Sigmoid colon (tissue), 7 donors: ENCODE results near the gene L3HYPDH. TPM values are rescaled to one million over a fixed set of nuclear protein-coding genes. Genes with fewer than 3 reads are reported as not detected.

Source experiments
- DNase-seq: peaks from one replicate; pipeline ENCODE4 v3.0.0-alpha.2; 2019
- H3K27ac ChIP-seq, 4 donors: fragments of 200-600 bp; sonication (generic); one replicate each; pipeline ENCODE4 v1.5.1; 2016 to 2019; ENCODE audit warnings: mild to moderate bottlenecking in 1 of 4
- H3K27me3 ChIP-seq, 3 donors: fragments of 200-600 bp; sonication (generic); one replicate each; pipeline ENCODE4 v1.5.1; 2019; ENCODE audit warnings: mild to moderate bottlenecking in 1 of 3
- H3K36me3 ChIP-seq, 4 donors: fragments of 200-600 bp; sonication (generic); one replicate each; pipeline ENCODE4 v1.5.1; 2016 to 2019
- H3K4me1 ChIP-seq, 4 donors: fragments of 200-600 bp; sonication (generic); one replicate each; pipeline ENCODE4 v1.5.1; 2017 to 2019
- H3K4me3 ChIP-seq, 4 donors: fragments of 200-600 bp; sonication (generic); one replicate each; pipeline ENCODE4 v1.5.1; 2017 to 2019; ENCODE audit warnings: mild to moderate bottlenecking in 2 of 4, moderate library complexity in 1 of 4
- H3K9me3 ChIP-seq, 4 donors: fragments of 200-600 bp in 3 of 4; sonication (generic) in 3 of 4; one replicate each; pipeline versions ENCODE4 v1.5.1 to v1.6.1; 2013 to 2019
- EP300 ChIP-seq, 4 donors: sonication (generic); formaldehyde crosslinking; IDR thresholded peaks; one replicate each; pipeline ENCODE4 v1.6.1; 2017; ENCODE audit warnings: antibody characterized with exemption in 4 of 4
- POLR2A ChIP-seq, 2 donors: fragments of 450-650 bp; IDR thresholded peaks; one replicate each; pipeline ENCODE4 v1.6.1; 2016; ENCODE audit warnings: antibody characterized with exemption in 2 of 2, mild to moderate bottlenecking in 2 of 2, moderate library complexity in 2 of 2
- POLR2AphosphoS5 ChIP-seq, 4 donors: sonication (generic); formaldehyde crosslinking; IDR thresholded peaks; one replicate each; pipeline ENCODE4 v1.6.1; 2017; ENCODE audit warnings: antibody characterized with exemption in 4 of 4
- WGBS, 2 donors: extraction: QIAGEN DNeasy Blood & Tissue Kit; methylation state at CpG; one replicate each; pipeline ENCODE4 v1.1.7; 2013; 5-methylcytosine and 5-hydroxymethylcytosine counted together
- intact Hi-C: fragments of 100-400 bp; cut with DNase I; formaldehyde crosslinking; loops from one replicate; pipeline ENCODE4 v1.15.1; 2023
- polyA plus RNA-seq, 3 donors: library from polyadenylated mRNA; stranded (reverse); fragments of 200-250 nt; gene quantifications; one replicate each; pipeline ENCODE4 v1.2.3, GENCODE V29; 2013
- total RNA-seq, 4 donors: library from RNA; depleted of rRNA; stranded (reverse); fragments of >200 nt; gene quantifications; one replicate each; pipeline ENCODE4 v1.1.0, GENCODE V29; 2016
- TF ChIP-seq, protein P1 (sequence below), 4 experiments: fragments of 450-650 bp in 3 of 4; fragments of 200-600 bp in 1 of 4; IDR thresholded peaks; one replicate each; pipeline ENCODE4 v1.5.1; 2016 to 2019; ENCODE audit warnings: antibody characterized with exemption in 4 of 4, mild to moderate bottlenecking in 3 of 4, moderate library complexity in 2 of 4
- donor health status: healthy with polysubstance abuse.
- donor health status: Bipolar disorder and iron deficiency.
- donor health status: healthy.

Gene L3HYPDH
- total and polyA plus RNA-seq, 7 donors: 1.2 to 46.0 (median 23.9) TPM

GRCh38 chr14:59481871-59482540 is 2.2 kb downstream of the L3HYPDH start:
- H3K4me3 ChIP-seq: peak overlapping the region in 2 of 4 donors; percentile 71 to 80
- intact Hi-C loops: loop anchor here (5.0 to 10.0 kb wide), 3 partner anchors 765 to 1057 kb away; partner anchors contain the start of genes DACT1, KIAA0586, PPM1A and TIMM9
- H3K4me1 ChIP-seq: peaks cover 0 to 65% (median 47%) of the 10 kb centered on the region in 4 donors
- DNase-seq: no peak
- TF ChIP-seq EP300 (IDR thresholded peaks at IDR 0.05) (no peak), POLR2A (IDR thresholded peaks at IDR 0.05) (no peak), POLR2AphosphoS5 (IDR thresholded peaks at IDR 0.05) (no peak)
- TF ChIP-seq, protein P1, sequence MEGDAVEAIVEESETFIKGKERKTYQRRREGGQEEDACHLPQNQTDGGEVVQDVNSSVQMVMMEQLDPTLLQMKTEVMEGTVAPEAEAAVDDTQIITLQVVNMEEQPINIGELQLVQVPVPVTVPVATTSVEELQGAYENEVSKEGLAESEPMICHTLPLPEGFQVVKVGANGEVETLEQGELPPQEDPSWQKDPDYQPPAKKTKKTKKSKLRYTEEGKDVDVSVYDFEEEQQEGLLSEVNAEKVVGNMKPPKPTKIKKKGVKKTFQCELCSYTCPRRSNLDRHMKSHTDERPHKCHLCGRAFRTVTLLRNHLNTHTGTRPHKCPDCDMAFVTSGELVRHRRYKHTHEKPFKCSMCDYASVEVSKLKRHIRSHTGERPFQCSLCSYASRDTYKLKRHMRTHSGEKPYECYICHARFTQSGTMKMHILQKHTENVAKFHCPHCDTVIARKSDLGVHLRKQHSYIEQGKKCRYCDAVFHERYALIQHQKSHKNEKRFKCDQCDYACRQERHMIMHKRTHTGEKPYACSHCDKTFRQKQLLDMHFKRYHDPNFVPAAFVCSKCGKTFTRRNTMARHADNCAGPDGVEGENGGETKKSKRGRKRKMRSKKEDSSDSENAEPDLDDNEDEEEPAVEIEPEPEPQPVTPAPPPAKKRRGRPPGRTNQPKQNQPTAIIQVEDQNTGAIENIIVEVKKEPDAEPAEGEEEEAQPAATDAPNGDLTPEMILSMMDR (IDR thresholded peaks at IDR 0.05): no peak
- H3K9me3 ChIP-seq: no peaks in the 10 kb centered on the region
- no peaks in the 10 kb centered on the region for H3K27me3 ChIP-seq
- peak overlapping the region; percentile 90 to 95 (median 94) for H3K27ac ChIP-seq
- 76 to 77% methylated on average over 2 of the region's 2 CpGs for WGBS, 2 donors
- H3K36me3 ChIP-seq: peaks cover 0 to 10% (median 0%) of the 10 kb centered on the region in 4 donors

- TF ChIP-seq EP300 (IDR thresholded peaks at IDR 0.05) (no peak), POLR2AphosphoS5 (IDR thresholded peaks at IDR 0.05) (no peak), POLR2A (IDR thresholded peaks at IDR 0.05) (no peak)
- TF ChIP-seq, protein P1 (IDR thresholded peaks at IDR 0.05): no peak
- intact Hi-C loops: loop anchor here (5.0 to 10.0 kb wide), 3 partner anchors 766 to 1057 kb away; partner anchors contain the start of genes DACT1, KIAA0586, PPM1A and TIMM9
- no peak for DNase-seq
- peak overlapping the region in 3 of 4 donors; percentile 93 to 95 (median 95) for H3K27ac ChIP-seq
- peaks cover 0 to 59% (median 41%) of the 10 kb centered on the region in 4 donors for H3K4me1 ChIP-seq
- H3K4me3 ChIP-seq: no peak overlapping the region
- peaks cover 0 to 12% (median 0%) of the 10 kb centered on the region in 4 donors for H3K36me3 ChIP-seq
- H3K27me3 ChIP-seq: no peaks in the 10 kb centered on the region
- H3K9me3 ChIP-seq: no peaks in the 10 kb centered on the region
- 96 to 97% methylated on average over 2 of the region's 2 CpGs for WGBS, 2 donors
Measured at GRCh38 chr14:59481407-59481806, 2.8 kb downstream of the L3HYPDH start.

GRCh38 chr14:59480166-59480565 is 4.0 kb downstream of the L3HYPDH start:
- Histone ChIP-seq H3K36me3 (peaks cover 0 to 25% (median 5%) of the 10 kb centered on the region in 4 donors), H3K27ac (peak overlapping the region; percentile 10 to 95 (median 94)), H3K4me1 (peaks cover 0 to 46% (median 29%) of the 10 kb centered on the region in 4 donors), H3K4me3 (no peak overlapping the region), H3K27me3 (no peaks in the 10 kb centered on the region), H3K9me3 (no peaks in the 10 kb centered on the region)
- DNase-seq: no peak
- no peak for TF ChIP-seq POLR2AphosphoS5 (IDR thresholded peaks at IDR 0.05)
- TF ChIP-seq, protein P1 (IDR thresholded peaks at IDR 0.05): no peak
- TF ChIP-seq EP300 (IDR thresholded peaks at IDR 0.05): no peak
- TF ChIP-seq POLR2A (IDR thresholded peaks at IDR 0.05): no peak
- intact Hi-C loops: loop anchor here (5.0 to 10.0 kb wide), 3 partner anchors 767 to 1055 kb away; partner anchors contain the start of genes DACT1, KIAA0586, PPM1A and TIMM9
- WGBS, 2 donors: 12 to 40% methylated on average over 1 of the region's 1 CpG

DNA sequence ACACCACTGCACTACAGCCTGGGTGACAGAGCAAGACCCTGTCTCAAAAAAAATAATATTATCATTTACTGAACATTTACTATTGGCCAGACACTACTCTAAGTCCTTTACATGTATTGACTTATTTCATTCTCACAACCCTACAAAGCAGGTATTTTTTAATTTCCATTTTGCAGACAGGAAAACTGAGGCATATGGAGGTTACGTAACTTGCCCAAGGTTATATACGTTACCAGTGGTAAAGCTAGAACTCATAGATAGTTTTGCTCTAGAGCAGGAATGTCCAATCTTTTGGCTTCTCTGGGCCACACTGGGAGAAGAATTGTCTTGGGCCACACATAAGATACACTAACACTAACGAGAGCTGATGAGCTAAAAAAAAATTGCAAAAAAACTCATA is 5.7 kb downstream of the L3HYPDH start:
- Histone ChIP-seq H3K36me3 (peaks cover 0 to 38% (median 5%) of the 10 kb centered on the region in 4 donors), H3K4me3 (no peak overlapping the region), H3K4me1 (peaks cover 0 to 56% (median 35%) of the 10 kb centered on the region in 4 donors), H3K9me3 (no peaks in the 10 kb centered on the region), H3K27me3 (no peaks in the 10 kb centered on the region), H3K27ac (no peak overlapping the region)
- 95 to 96% methylated on average over 3 of the region's 3 CpGs for WGBS, 2 donors
- no peak for DNase-seq
- intact Hi-C loops: no loop called here
- no peak for TF ChIP-seq POLR2AphosphoS5 (IDR thresholded peaks at IDR 0.05)
- no peak for TF ChIP-seq POLR2A (IDR thresholded peaks at IDR 0.05)
- TF ChIP-seq, protein P1 (IDR thresholded peaks at IDR 0.05): no peak
- no peak for TF ChIP-seq EP300 (IDR thresholded peaks at IDR 0.05)
